ENCODE results near the gene NOP14. TPM values are rescaled to one million over a fixed set of nuclear protein-coding genes. Genes with fewer than 3 reads are reported as not detected.
"Not testable (repeated sequence)": the region's sequence is repeated elsewhere in the genome, so short reads cannot be mapped to it uniquely, and the experiment has no call there.

The NOP14 gene
- total RNA-seq, 2 experiments from 2014 or later: 31.7 to 66.2 TPM

DNA sequence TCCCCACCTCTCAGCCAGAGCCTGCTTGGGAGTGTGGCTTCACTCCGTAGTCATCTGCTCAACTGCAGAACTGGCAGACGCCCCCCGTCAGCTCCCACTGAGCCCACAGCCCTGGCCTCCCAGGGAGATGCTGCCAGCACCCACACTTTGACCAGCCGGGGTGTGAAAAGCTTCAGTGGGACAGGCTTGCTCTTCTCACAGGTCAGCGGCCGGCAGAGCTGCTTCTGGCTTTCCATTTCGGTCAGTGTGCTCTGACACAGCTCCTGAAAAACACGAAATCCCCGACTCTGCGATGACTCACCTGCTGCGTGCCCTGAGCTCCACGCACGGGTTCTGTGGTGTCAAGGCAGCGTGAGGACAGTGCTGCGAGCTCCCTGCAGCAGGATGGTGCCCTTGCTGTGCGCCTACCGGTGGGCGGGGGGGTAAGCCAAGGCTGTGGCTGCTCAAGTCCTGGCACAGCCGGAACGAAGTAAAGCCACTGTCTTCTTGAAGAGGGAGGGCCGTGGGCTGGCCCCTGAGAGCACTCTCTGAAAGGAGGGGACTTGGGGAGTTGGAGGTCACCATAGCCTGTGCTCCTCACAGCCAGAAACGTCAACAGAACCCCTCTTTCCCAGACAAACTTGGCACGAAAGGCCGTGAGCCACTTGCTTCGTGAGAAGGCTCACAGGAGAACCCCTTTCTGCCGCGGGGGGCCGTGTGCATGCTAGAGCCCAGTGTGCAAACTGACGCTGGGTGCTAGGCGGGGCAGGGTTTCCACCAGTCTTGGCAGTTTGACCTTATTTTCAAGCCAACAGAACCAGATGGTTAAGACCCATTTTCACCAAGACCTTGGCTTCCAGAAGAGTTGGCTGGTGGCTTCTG, 23.6 kb downstream of the NOP14 start:
- H3K36me3 ChIP-seq (ENCODE audit: insufficient read depth, low read length): peaks cover 84% of the 10 kb centered on the region
- H3K27ac ChIP-seq (ENCODE audit: low read depth, low read length, poor library complexity, severe bottlenecking): no peak overlapping the region
- H4K20me1 ChIP-seq (ENCODE audit: insufficient read depth, low read length): no peaks in the 10 kb centered on the region
- peaks cover 27% of the 10 kb centered on the region for H3K4me1 ChIP-seq (ENCODE audit: insufficient read depth, low read length, poor library complexity, severe bottlenecking)
- CTCF ChIA-PET (ENCODE audit: unreplicated experiment): no interaction called here
- no peak overlapping the region for H3K4me2 ChIP-seq (ENCODE audit: low read length)
- no peak overlapping the region for H3K4me3 ChIP-seq (ENCODE audit: low read depth, low read length, poor library complexity, severe bottlenecking)
- H3K9me2 ChIP-seq (ENCODE audit: insufficient read depth, low read length): no peaks in the 10 kb centered on the region
- DNase-seq (ENCODE audit: low spot score): no peak
- POLR2A ChIA-PET: no interaction called here
- no peak overlapping the region for H2AFZ ChIP-seq (ENCODE audit: low read length)
- intact Hi-C loops (cut with micrococcal nuclease; ENCODE audit: unreplicated experiment): loop anchor here (10.0 kb wide), 1 partner anchor 475 kb away; the partner anchor contains the start of gene RNF4
- no TSS peak for BruUV-seq (replicated peaks)
- H3K79me2 ChIP-seq (ENCODE audit: insufficient read depth, low read depth, low read length): no peaks in the 10 kb centered on the region
- H3K9me3 ChIP-seq (ENCODE audit: low read length): no peaks in the 10 kb centered on the region
- TF ChIP-seq CTCF (conservative IDR thresholded peaks at IDR 0.05; ENCODE audit: low read length) (no peak), EZH2phosphoT487 (IDR thresholded peaks at IDR 0.05; ENCODE audit: borderline replicate concordance, low read depth, low read length) (no peak)

DNA sequence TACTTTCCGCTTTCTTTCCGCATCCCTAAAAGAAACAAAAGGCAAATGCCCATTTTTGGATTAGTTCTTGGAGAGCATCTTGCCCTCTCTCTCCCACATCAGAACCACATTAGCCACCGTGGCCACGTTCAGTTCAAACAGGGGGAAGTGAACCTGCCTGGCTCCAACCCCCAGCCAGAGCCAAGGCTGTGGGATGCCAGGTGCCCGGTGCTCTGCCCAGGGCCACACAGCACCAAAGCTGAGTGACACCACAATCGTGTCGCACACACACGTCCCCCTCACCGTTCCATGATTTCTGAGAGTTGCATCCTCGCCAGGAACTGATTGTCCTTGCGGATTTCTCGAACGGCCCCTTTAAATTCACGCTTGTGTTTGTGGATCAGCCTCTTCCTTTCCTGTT, 24.3 kb downstream of the NOP14 start:
- TF ChIP-seq EZH2phosphoT487 (IDR thresholded peaks at IDR 0.05; ENCODE audit: borderline replicate concordance, low read depth, low read length) (no peak), CTCF (conservative IDR thresholded peaks at IDR 0.05; ENCODE audit: low read length) (no peak)
- H3K36me3 ChIP-seq (ENCODE audit: insufficient read depth, low read length): peaks cover 78% of the 10 kb centered on the region
- no peak overlapping the region for H3K27ac ChIP-seq (ENCODE audit: low read depth, low read length, poor library complexity, severe bottlenecking)
- intact Hi-C loops (cut with micrococcal nuclease; ENCODE audit: unreplicated experiment): loop anchor here (10.0 kb wide), 1 partner anchor 474 kb away; the partner anchor contains the start of gene RNF4
- H4K20me1 ChIP-seq (ENCODE audit: insufficient read depth, low read length): no peaks in the 10 kb centered on the region
- no peak overlapping the region for H3K4me3 ChIP-seq (ENCODE audit: low read depth, low read length, poor library complexity, severe bottlenecking)
- H3K4me2 ChIP-seq (ENCODE audit: low read length): no peak overlapping the region
- no peaks in the 10 kb centered on the region for H3K9me3 ChIP-seq (ENCODE audit: low read length)
- no peak for DNase-seq (ENCODE audit: low spot score)
- no TSS peak for BruUV-seq (replicated peaks)
- H3K4me1 ChIP-seq (ENCODE audit: insufficient read depth, low read length, poor library complexity, severe bottlenecking): peaks cover 27% of the 10 kb centered on the region
- no peaks in the 10 kb centered on the region for H3K79me2 ChIP-seq (ENCODE audit: insufficient read depth, low read depth, low read length)
- ChIA-PET CTCF (ENCODE audit: unreplicated experiment) (no interaction called here), POLR2A (no interaction called here)
- H3K9me2 ChIP-seq (ENCODE audit: insufficient read depth, low read length): no peaks in the 10 kb centered on the region
- H2AFZ ChIP-seq (ENCODE audit: low read length): no peak overlapping the region

DNA sequence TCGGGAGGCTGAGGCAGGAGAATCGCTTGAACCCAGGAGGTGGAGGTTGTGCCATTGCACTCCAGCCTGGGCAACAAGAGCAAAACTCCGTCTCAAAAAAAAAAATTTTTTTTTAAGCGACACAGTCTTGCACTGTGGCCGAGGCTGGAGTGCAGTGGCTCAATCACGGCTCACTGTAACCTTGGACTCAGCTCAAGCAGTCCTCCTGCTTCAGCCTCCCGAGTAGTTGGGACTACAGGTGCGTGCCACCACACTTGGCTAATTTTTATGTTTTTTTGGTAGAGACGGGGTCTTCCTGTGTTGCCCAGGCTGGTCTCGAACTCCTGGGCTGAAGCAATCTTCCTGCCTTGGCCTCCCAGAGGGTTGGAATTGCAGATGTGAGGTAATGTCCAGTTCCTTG, 24.8 kb downstream of the NOP14 start:
- H3K4me3 ChIP-seq (ENCODE audit: low read depth, low read length, poor library complexity, severe bottlenecking): not testable (repeated sequence)

More for the DNA sequence above, 24.8 kb downstream of the NOP14 start:
- H2AFZ ChIP-seq (ENCODE audit: low read length); H3K9me3 ChIP-seq (ENCODE audit: low read length); CTCF ChIA-PET (ENCODE audit: unreplicated experiment); H3K79me2 ChIP-seq (ENCODE audit: insufficient read depth, low read depth, low read length); BruUV-seq (replicated peaks); H3K4me2 ChIP-seq (ENCODE audit: low read length); DNase-seq (ENCODE audit: low spot score); H4K20me1 ChIP-seq (ENCODE audit: insufficient read depth, low read length); H3K9me2 ChIP-seq (ENCODE audit: insufficient read depth, low read length); H3K27ac ChIP-seq (ENCODE audit: low read depth, low read length, poor library complexity, severe bottlenecking): not testable (repeated sequence)
- peaks cover 73% of the 10 kb centered on the region for H3K36me3 ChIP-seq (ENCODE audit: insufficient read depth, low read length)
- intact Hi-C loops (cut with micrococcal nuclease; ENCODE audit: unreplicated experiment): loop anchor here (10.0 kb wide), 1 partner anchor 474 kb away; the partner anchor contains the start of gene RNF4
- H3K4me1 ChIP-seq (ENCODE audit: insufficient read depth, low read length, poor library complexity, severe bottlenecking): peaks cover 31% of the 10 kb centered on the region
- POLR2A ChIA-PET: interaction anchor here (1.4 kb wide), 1 partner anchor 242 kb away, joined by 3 read pairs; no protein-coding TSS in a partner anchor

Measured in OCI-LY7 (cell line).